NCI-H2196 treated with DMSO at 0.1 percent for 48 hours (cell line): ENCODE measurements around the gene TAP1.
"Not testable (repeated sequence)": the region's sequence is repeated elsewhere in the genome, so short reads cannot be mapped to it uniquely, and the experiment has no call there.

ENCODE experiments used
- DNase-seq: peaks from one replicate; lab custom pipeline; 2025; ENCODE audit not compliant: unreplicated experiment; lab: John Stamatoyannopoulos, UW

The TAP1 gene

DNA sequence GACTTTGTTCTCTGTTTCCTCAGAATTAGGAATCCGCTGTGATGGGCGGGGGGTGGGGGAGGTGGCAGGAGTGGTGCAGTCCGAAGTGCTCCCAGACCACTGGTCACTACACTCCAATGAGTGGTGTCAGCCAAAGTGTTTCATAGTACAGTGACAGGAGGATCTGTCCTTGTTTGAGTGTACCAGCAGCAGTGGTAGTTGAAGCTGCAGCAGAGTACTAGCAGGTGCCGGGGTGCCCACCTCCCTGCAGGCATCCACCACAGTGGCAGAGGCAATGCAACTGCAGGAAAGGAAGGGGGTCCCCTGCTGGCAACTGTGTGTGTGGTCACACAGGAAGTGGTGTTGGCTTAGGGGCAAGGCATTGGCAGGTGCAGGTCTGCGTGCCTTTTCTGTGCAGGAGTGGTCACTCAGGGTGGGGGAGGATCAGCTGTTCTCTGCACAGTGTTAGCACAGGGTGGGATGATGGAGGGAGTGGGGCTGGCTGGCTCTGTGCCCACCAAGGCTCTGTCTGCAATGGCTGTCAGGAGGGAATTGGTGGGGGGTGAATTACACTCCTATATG lies 46.4 kb downstream of the TAP1 start:
- DNase-seq = no peak

DNA sequence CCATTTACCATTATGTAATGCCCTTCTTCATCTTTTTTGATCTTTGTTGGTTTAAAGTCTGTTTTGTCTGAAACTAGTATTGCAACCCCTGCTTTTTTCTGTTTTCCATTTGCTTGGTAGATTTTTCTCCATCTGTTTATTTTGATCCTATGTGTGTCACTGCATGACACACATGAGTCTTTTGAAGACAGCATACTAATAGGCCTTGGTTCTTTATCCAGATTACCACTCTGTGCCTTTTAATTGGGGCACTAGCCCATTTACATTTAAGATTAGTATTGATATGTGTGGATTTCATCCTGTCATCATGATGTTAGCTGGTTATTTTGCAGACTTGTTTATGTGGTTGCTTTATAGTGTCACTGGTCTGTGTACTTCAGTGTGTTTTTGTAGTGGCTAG lies 48.1 kb downstream of the TAP1 start:
- not testable (repeated sequence) for DNase-seq

DNA sequence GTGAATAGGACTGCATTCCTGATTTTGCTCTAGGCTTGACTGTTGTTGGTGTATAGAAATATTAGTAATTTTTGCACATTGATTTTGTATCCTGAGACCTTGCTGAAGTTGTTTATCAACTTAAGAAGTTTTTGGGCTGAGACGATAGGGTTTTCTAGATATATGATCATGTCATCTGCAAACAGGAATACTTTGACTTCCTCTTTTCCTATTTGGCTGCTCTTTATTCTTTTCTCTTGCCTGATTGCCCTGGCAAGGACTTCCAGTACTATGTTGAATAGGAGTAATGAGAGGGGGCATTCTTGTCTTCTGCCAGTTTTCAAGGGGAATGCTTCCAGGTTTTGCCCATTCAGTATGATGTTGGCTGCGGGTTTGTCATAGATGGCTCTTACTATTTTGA lies 50.1 kb downstream of the TAP1 start:
- no peak for DNase-seq

DNA sequence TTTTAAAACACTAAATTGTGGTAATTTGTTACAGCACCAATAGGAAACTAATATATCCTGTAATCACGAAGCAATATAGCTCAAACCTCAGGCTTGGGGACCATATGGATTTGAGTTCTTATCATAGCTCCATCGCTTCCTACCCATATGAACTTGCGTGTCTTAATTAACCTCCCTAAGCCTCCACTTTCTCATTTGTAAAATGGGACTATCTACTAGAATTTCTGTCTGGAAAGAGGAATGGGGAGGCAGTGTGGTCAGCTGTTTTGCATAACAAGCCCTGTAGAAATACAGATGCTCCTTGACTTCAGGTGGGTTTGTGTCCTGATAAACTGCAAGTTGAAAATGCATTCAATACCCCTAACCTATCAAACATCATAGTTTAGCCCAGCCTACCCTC lies 53.8 kb downstream of the TAP1 start:
- DNase-seq = no peak

DNA sequence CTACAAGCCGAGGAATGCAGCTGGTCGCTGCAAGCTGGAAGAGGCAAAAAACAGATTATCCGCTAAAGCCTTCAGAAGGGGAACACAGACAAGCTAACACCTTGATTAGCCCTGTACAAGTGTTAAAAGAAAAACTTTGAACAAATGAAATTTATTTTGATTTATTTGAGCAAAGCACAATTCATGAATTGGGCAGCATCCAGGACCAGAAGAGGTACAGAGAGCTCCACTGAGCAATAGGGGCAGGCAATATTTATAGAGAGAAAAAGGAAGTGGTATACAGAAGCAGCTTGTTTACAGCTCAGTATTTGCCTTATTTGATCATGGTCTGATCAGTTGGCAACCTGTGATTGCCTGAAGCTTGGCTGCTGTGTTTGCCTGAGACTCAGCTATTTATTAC lies 54.3 kb downstream of the TAP1 start:
- no peak for DNase-seq

DNA sequence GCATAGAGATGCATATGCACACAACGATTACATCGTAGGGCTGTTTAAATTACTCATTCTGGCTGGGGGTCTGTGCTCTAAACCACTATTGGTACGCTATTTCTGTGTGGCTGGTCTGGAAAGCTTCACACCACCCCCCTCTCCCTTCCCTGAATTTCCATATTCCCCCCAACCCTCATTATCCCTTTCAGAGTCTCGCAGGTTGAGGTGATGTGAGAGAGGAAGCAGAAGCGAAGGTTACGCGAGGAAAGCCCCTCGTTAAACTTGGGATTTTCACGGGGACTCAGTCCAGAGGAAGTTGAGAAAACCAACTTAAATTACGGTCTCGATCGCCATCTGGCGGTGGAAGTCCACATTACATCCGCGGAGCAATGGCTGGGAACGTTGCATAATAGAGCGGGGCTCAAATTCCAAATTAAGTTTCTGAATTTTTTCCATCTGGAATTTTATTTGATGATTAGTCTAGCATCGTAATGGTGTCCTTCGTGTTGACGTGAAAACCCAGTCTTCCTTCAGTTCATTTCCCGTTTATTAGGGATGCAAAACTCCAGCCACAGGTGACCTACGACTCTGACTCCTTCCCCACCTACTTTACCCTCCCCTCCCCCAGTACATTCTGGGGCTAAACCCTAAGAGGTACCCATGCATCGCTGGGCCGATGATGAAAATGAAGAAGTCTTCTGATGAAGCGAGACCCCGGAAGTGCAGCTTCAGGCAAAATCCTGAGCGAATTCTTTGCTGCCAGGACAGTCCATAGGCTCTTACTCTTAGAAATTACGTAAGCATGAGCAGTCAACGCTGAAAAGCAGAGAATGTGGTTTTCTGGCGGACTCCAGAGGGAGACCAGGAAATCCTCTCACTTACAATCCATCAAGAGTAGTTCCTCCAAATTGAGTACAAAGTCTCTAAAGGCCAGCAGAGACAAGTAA lies 56.4 kb downstream of the TAP1 start:
- peak; percentile 4 for DNase-seq
